ENCODE measurements around the gene ZKSCAN5. TPM values are rescaled to one million over a fixed set of nuclear protein-coding genes. Genes with fewer than 3 reads are reported as not detected.
A peak's percentile ranks its signal among the peaks of the same experiment; 100 is the strongest.

Gene ZKSCAN5
- total RNA-seq, 4 donors from 2014 or later: 4.5 to 8.7 (median 5.9) TPM

GRCh38 chr7:99473315-99473596 lies 31.2 kb upstream of the ZKSCAN5 start:
- in situ Hi-C loops (cut with MboI; ENCODE audit: low pct_ligation_motif_present in 1 of 4, low pct_unique_long_range_greater_than_20kb in 1 of 4, low sequenced_read_pairs in 3 of 4) (no loop called here), intact Hi-C loops (cut with DNase I; ENCODE audit: low total_unique reads) (no loop called here)
- WGBS, 2 donors (ENCODE audit: low coverage in 1 of 2): 1 to 3% methylated on average over 5 to 7 of the region's 7 CpGs
- DNase-seq: peak; percentile 26
- Histone ChIP-seq H3K4me3 (peak overlapping the region; percentile 71 to 91 (median 82)), H3K4me1 (peaks cover 6 to 19% (median 14%) of the 10 kb centered on the region in 4 donors), H3K36me3 (no peaks in the 10 kb centered on the region), H3K9me3 (no peaks in the 10 kb centered on the region), H3K27me3 (no peaks in the 10 kb centered on the region), H3K27ac (peak overlapping the region; percentile 90 to 96 (median 93))
- TF ChIP-seq CTCF (IDR thresholded peaks at IDR 0.05) (no peak), POLR2AphosphoS5 (IDR thresholded peaks at IDR 0.05) (no peak), EP300 (IDR thresholded peaks at IDR 0.05; ENCODE audit: low read depth) (no peak), POLR2A (IDR thresholded peaks at IDR 0.05) (no peak)

GRCh38 chr7:99476107-99476506 lies 28.4 kb upstream of the ZKSCAN5 start:
- 81 to 87% methylated on average over 3 to 5 of the region's 5 CpGs for WGBS, 2 donors (ENCODE audit: low coverage in 1 of 2)
- Histone ChIP-seq H3K4me1 (peaks cover 6 to 26% (median 11%) of the 10 kb centered on the region in 4 donors), H3K4me3 (no peak overlapping the region), H3K27me3 (no peaks in the 10 kb centered on the region), H3K9me3 (no peaks in the 10 kb centered on the region), H3K36me3 (peaks cover 0 to 12% (median 0%) of the 10 kb centered on the region in 4 donors), H3K27ac (no peak overlapping the region)
- in situ Hi-C loops (cut with MboI; ENCODE audit: low pct_ligation_motif_present in 1 of 4, low pct_unique_long_range_greater_than_20kb in 1 of 4, low sequenced_read_pairs in 3 of 4) (no loop called here), intact Hi-C loops (cut with DNase I; ENCODE audit: low total_unique reads) (no loop called here)
- DNase-seq: no peak
- TF ChIP-seq EP300 (IDR thresholded peaks at IDR 0.05; ENCODE audit: low read depth): no peak
- no peak for TF ChIP-seq POLR2A (IDR thresholded peaks at IDR 0.05)
- no peak for TF ChIP-seq POLR2AphosphoS5 (IDR thresholded peaks at IDR 0.05)
- TF ChIP-seq CTCF (IDR thresholded peaks at IDR 0.05): no peak

- no peak for DNase-seq
- intact Hi-C loops (cut with DNase I; ENCODE audit: low total_unique reads): no loop called here
- Histone ChIP-seq H3K27me3 (no peaks in the 10 kb centered on the region), H3K27ac (no peak overlapping the region), H3K9me3 (no peaks in the 10 kb centered on the region), H3K4me3 (no peak overlapping the region), H3K36me3 (peaks cover 0 to 19% (median 0%) of the 10 kb centered on the region in 4 donors), H3K4me1 (peaks cover 4 to 14% (median 6%) of the 10 kb centered on the region in 4 donors)
- 80% methylated on average over 15 of the region's 15 CpGs; no CpG with 5 or more reads in 1 of the 2 donors for WGBS, 2 donors (ENCODE audit: low coverage in 1 of 2)
- in situ Hi-C loops (cut with MboI; ENCODE audit: low pct_ligation_motif_present in 1 of 4, low pct_unique_long_range_greater_than_20kb in 1 of 4, low sequenced_read_pairs in 3 of 4): no loop called here
- TF ChIP-seq CTCF (IDR thresholded peaks at IDR 0.05) (no peak), POLR2A (IDR thresholded peaks at IDR 0.05) (no peak), POLR2AphosphoS5 (IDR thresholded peaks at IDR 0.05) (no peak), EP300 (IDR thresholded peaks at IDR 0.05; ENCODE audit: low read depth) (no peak)
Observed at GRCh38 chr7:99478464-99479440, 25.7 kb upstream of the ZKSCAN5 start.

GRCh38 chr7:99485094-99485493 lies 19.4 kb upstream of the ZKSCAN5 start:
- no peak for TF ChIP-seq POLR2AphosphoS5 (IDR thresholded peaks at IDR 0.05)
- TF ChIP-seq EP300 (IDR thresholded peaks at IDR 0.05; ENCODE audit: low read depth): no peak
- no peak for TF ChIP-seq POLR2A (IDR thresholded peaks at IDR 0.05)
- no peak for TF ChIP-seq CTCF (IDR thresholded peaks at IDR 0.05)
- Histone ChIP-seq H3K27me3 (no peaks in the 10 kb centered on the region), H3K9me3 (no peaks in the 10 kb centered on the region), H3K27ac (no peak overlapping the region), H3K4me3 (no peak overlapping the region), H3K36me3 (peaks cover 0 to 20% (median 0%) of the 10 kb centered on the region in 4 donors), H3K4me1 (no peaks in the 10 kb centered on the region)
- WGBS, 2 donors (ENCODE audit: low coverage in 1 of 2): 89 to 94% methylated on average over 5 of the region's 5 CpGs
- intact Hi-C loops (cut with DNase I; ENCODE audit: low total_unique reads) (no loop called here), in situ Hi-C loops (cut with MboI; ENCODE audit: low pct_ligation_motif_present in 1 of 4, low pct_unique_long_range_greater_than_20kb in 1 of 4, low sequenced_read_pairs in 3 of 4) (no loop called here)
- no peak for DNase-seq

Measured in transverse colon (tissue), 4 donors.